CD4-positive, alpha-beta memory T cell (primary cell): ENCODE data around the gene GALNT7. TPM values are rescaled to one million over a fixed set of nuclear protein-coding genes. Genes with fewer than 3 reads are reported as not detected.
"Not testable (repeated sequence)": the region's sequence is repeated elsewhere in the genome, so short reads cannot be mapped to it uniquely, and the experiment has no call there.

Experiments
- CTCF ChIA-PET: fragments of 350-600 bp; sonication (Branson Sonifier 250); formaldehyde crosslinking; loops from one replicate; lab custom pipeline; 2021; ENCODE audit warnings: inconsistent platforms; ENCODE audit not compliant: partially characterized antibody; lab: Charles Lee
- POLR2A ChIA-PET: fragments of 350-600 bp; sonication (Branson Sonifier 250); formaldehyde crosslinking; loops from one replicate; lab custom pipeline; 2021; ENCODE audit not compliant: partially characterized antibody; lab: Charles Lee
- DNase-seq, 5 donors: peaks; one replicate each; pipeline versions ENCODE4 v3.0.0 to v3.0.0-alpha.2; 2020 to 2022; ENCODE audit warnings: mixed read lengths in 1 of 5
- H3K27ac ChIP-seq: one replicate; pipeline ENCODE4 v1.7.0; 2013; ENCODE audit warnings: low read depth, low read length
- H3K27me3 ChIP-seq: 2 replicates; pipeline ENCODE4 v1.7.0; 2013; ENCODE audit warnings: mild to moderate bottlenecking, low read length, moderate library complexity; ENCODE audit not compliant: insufficient read depth
- H3K36me3 ChIP-seq: 2 replicates; pipeline ENCODE4 v1.7.0; 2013; ENCODE audit warnings: mild to moderate bottlenecking, low read length, moderate library complexity; ENCODE audit not compliant: insufficient read depth
- H3K4me1 ChIP-seq: 2 replicates; pipeline ENCODE4 v1.7.0; 2013; ENCODE audit warnings: mild to moderate bottlenecking, low read length, moderate library complexity; ENCODE audit not compliant: insufficient read depth
- H3K4me3 ChIP-seq, 2 donors: one replicate each; pipeline ENCODE4 v1.7.0; 2013; ENCODE audit warnings: low read length in 2 of 2, mild to moderate bottlenecking in 1 of 2
- H3K9me3 ChIP-seq, 2 donors: one replicate each; pipeline ENCODE4 v1.7.0; 2013; ENCODE audit warnings: low read length in 2 of 2, control low read depth in 1 of 2; ENCODE audit not compliant: control insufficient read depth in 1 of 2
- H3K27ac Mint-ChIP-seq, 7 donors: one replicate each; pipeline ENCODE4 v1.8.0; 2020 to 2021; ENCODE audit warnings: mixed read lengths in 7 of 7, mild to moderate bottlenecking in 6 of 7, inconsistent platforms in 3 of 7, moderate library complexity in 3 of 7
- H3K27me3 Mint-ChIP-seq, 2 donors: one replicate each; pipeline ENCODE4 v1.8.0; 2020 to 2021; ENCODE audit warnings: mixed read lengths in 2 of 2
- H3K36me3 Mint-ChIP-seq, 2 donors: one replicate each; pipeline ENCODE4 v1.8.0; 2020 to 2021; ENCODE audit warnings: mixed read lengths in 2 of 2, inconsistent platforms in 1 of 2, mild to moderate bottlenecking in 1 of 2
- H3K4me1 Mint-ChIP-seq, 4 donors: one replicate each; pipeline ENCODE4 v1.8.0; 2020 to 2021; ENCODE audit warnings: mixed read lengths in 4 of 4, mild to moderate bottlenecking in 1 of 4
- H3K4me3 Mint-ChIP-seq, 8 donors: one replicate each; pipeline ENCODE4 v1.8.0; 2020 to 2021; ENCODE audit warnings: mixed read lengths in 8 of 8, mild to moderate bottlenecking in 7 of 8, moderate library complexity in 6 of 8, inconsistent platforms in 3 of 8
- H3K9me3 Mint-ChIP-seq, 8 donors: one replicate each; pipeline ENCODE4 v1.8.0; 2020 to 2021; ENCODE audit warnings: mixed read lengths in 8 of 8, mild to moderate bottlenecking in 5 of 8, inconsistent platforms in 3 of 8, moderate library complexity in 1 of 8
- intact Hi-C: fragments of 100-400 bp; cut with micrococcal nuclease; formaldehyde crosslinking; loops from one replicate; pipeline ENCODE4 v1.15.1; 2023
- polyA plus RNA-seq, 2 donors: library from polyadenylated mRNA; unstranded; fragments of 300-500 nt; fragmentation: Illumina TruSeq; gene quantifications; one replicate each; pipeline ENCODE4 v1.2.3, GENCODE V29; 2021
- total RNA-seq, 2 experiments: library from RNA; stranded (reverse); gene quantifications; one replicate each; pipeline ENCODE4 v1.2.3, GENCODE V29; 2021

GALNT7 gene, protein sequence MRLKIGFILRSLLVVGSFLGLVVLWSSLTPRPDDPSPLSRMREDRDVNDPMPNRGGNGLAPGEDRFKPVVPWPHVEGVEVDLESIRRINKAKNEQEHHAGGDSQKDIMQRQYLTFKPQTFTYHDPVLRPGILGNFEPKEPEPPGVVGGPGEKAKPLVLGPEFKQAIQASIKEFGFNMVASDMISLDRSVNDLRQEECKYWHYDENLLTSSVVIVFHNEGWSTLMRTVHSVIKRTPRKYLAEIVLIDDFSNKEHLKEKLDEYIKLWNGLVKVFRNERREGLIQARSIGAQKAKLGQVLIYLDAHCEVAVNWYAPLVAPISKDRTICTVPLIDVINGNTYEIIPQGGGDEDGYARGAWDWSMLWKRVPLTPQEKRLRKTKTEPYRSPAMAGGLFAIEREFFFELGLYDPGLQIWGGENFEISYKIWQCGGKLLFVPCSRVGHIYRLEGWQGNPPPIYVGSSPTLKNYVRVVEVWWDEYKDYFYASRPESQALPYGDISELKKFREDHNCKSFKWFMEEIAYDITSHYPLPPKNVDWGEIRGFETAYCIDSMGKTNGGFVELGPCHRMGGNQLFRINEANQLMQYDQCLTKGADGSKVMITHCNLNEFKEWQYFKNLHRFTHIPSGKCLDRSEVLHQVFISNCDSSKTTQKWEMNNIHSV
- 10 to 100 TPM; 24.1 to 26.3 TPM for total RNA-seq
- polyA plus RNA-seq, result 10 to 100 TPM; 12.6 to 20.4 TPM

DNA sequence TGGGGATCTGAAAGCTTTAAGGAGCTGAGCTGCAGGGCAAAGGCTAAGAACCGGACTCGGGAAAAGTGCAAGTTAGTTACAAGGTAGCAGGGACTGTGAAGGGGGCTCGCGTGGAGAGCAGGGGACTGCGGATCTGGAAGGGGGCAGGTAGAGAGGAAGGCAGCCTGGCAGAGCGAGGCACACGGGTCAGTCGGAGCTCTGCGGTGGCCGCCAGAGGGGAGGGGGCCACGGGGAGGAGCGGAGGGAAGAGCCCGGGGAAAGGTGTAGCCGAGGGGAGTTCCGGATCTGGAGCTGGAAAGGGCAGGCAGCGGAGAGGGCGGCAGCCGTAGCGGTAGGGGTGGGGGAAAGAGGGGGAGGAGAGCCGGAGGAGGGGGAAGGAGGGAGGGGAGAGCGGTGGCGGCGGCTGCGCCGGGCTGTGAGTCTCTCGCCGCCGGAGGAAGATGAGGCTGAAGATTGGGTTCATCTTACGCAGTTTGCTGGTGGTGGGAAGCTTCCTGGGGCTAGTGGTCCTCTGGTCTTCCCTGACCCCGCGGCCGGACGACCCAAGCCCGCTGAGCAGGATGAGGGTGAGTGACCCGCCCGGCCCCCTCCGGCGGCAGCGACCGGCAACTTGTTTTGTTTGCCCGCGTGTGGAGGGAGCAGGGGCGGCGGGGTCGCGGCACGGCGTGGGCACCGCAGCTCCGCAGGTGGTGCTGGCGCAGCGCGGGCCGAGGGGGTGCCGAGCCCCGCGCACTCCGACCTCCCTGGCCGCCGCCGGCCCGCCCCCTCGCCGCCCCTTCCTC, at the start of gene GALNT7:
TSS of gene GALNT7 (plus strand) at position 416 of the 782 bp plus-strand sequence. CDS start at position 441, 25 bp downstream.
- H3K9me3 Mint-ChIP-seq, result no peaks in the 10 kb centered on the region

DNA sequence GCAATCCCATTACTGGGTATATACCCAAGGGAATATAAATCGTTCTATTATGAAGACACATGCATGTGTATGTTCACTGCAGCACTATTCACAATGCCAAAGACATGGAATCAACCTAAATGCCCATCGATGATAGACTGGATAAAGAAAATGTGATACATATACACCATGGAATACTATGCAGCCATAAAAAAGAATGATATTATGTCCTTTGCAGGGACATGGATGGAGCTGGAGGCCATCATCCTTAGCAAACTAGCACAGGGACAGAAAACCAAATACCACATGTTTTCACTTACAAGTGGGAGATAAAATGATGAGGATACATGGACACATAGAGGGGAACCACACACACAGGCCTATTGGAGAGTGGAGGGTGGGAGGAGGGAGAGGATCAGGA, 49.8 kb upstream of the GALNT7 start:
- H3K9me3 Mint-ChIP-seq, H3K36me3 Mint-ChIP-seq, H3K4me3 Mint-ChIP-seq, H3K27ac Mint-ChIP-seq, CTCF ChIA-PET, H3K4me1 ChIP-seq, H3K9me3 ChIP-seq, H3K27me3 ChIP-seq, H3K4me3 ChIP-seq, intact Hi-C loops, H3K27me3 Mint-ChIP-seq, H3K4me1 Mint-ChIP-seq, POLR2A ChIA-PET, DNase-seq, H3K36me3 ChIP-seq, H3K27ac ChIP-seq: not testable (repeated sequence)

More for the DNA sequence above, at the start of gene GALNT7:
- peaks cover 0 to 12% of the 10 kb centered on the region in 2 donors for H3K36me3 Mint-ChIP-seq
- H3K4me1 Mint-ChIP-seq, result peaks cover 32 to 48% (median 40%) of the 10 kb centered on the region in 4 donors
- Histone ChIP-seq H3K36me3 (no peaks in the 10 kb centered on the region), H3K4me1 (peaks cover 26% of the 10 kb centered on the region), H3K4me3 (peak within 1 kb of the TSS; percentile 66 to 78), H3K9me3 (no peaks in the 10 kb centered on the region), H3K27me3 (no peaks in the 10 kb centered on the region), H3K27ac (peak within 1 kb of the TSS; percentile 58)
- H3K27me3 Mint-ChIP-seq, result no peaks in the 10 kb centered on the region
- DNase-seq, result peak; percentile 52 to 78 (median 54)
- H3K27ac Mint-ChIP-seq, result peak within 1 kb of the TSS; percentile 63 to 95 (median 89)
- ChIA-PET POLR2A (interaction anchor here (0.6 to 3.7 kb wide), 5 partner anchors 17 to 204 kb away, joined by 4 to 27 read pairs (median 8); partner anchors contain the start of genes HMGB2 and SAP30), CTCF (interaction anchor here (1.9 kb wide), 1 partner anchor 155 kb away, joined by 12 read pairs; no protein-coding TSS in a partner anchor)
- intact Hi-C loops, result loop anchor here (1.0 to 2.0 kb wide), 3 partner anchors 156 to 201 kb away; no protein-coding TSS in a partner anchor
- peak within 1 kb of the TSS; percentile 95 to 99 (median 98) for H3K4me3 Mint-ChIP-seq

DNA sequence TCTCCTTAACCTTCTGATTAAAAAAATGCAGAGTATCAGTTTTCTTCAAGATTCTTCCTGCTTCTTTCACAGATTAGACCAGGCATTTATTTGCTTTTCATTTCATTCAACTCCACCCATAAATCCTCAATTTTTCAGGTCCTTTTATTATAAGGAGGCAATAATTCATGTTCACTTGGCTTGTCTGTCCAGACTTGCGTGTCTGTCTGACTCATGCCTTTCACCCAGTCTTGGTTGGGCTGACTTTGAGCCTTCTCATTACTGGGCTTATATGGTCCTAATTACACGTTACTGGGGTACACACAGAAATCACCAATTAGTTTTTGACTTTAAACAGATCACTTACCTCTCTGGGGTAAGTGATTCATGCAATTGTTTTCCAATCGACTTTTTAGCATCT, 48.8 kb upstream of the GALNT7 start:
- ChIA-PET POLR2A (no interaction called here), CTCF (no interaction called here)
- H3K27ac ChIP-seq, result no peak overlapping the region
- H3K9me3 Mint-ChIP-seq, result peaks cover 0 to 3% (median 0%) of the 10 kb centered on the region in 8 donors
- no peak overlapping the region for H3K4me3 Mint-ChIP-seq
- intact Hi-C loops, result no loop called here
- no peaks in the 10 kb centered on the region for H3K27me3 ChIP-seq
- H3K4me1 Mint-ChIP-seq, result peaks cover 0 to 4% (median 3%) of the 10 kb centered on the region in 4 donors
- no peak overlapping the region for H3K4me3 ChIP-seq
- no peaks in the 10 kb centered on the region for H3K9me3 ChIP-seq
- DNase-seq, result no peak
- no peaks in the 10 kb centered on the region for H3K36me3 ChIP-seq
- no peaks in the 10 kb centered on the region for H3K36me3 Mint-ChIP-seq
- no peaks in the 10 kb centered on the region for H3K4me1 ChIP-seq
- no peaks in the 10 kb centered on the region for H3K27me3 Mint-ChIP-seq
- no peak overlapping the region for H3K27ac Mint-ChIP-seq

DNA sequence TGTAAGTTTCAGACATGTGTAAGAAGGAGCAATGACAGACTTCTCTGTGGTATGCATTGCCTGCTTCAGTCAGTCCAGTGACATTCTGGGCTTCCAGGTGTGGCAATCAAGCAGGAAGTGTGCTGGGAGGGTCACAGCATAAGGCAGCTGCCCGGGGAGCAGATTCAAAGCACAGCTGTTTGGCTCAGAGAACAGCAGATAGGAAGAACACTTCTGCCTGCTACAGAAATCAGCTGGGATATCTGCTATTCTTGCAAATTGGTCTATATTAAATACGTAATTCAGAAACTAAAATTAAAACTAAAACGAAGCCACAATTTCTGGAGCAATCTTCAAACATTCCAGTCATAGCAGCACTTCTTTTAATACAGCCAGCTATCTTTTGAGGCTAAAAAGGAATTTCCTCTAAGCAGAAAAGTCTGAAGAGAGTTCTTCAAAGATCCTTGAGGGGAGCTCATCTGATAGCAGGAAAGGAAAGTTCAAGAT, 47.5 kb upstream of the GALNT7 start:
- H3K27ac Mint-ChIP-seq, result peak overlapping the region in 1 of 7 donors; percentile 5
- no peaks in the 10 kb centered on the region for H3K36me3 Mint-ChIP-seq
- H3K4me1 ChIP-seq, result no peaks in the 10 kb centered on the region
- CTCF ChIA-PET, result no interaction called here
- H3K9me3 Mint-ChIP-seq, result peaks cover 0 to 1% (median 0%) of the 10 kb centered on the region in 8 donors
- H3K27me3 ChIP-seq, result no peaks in the 10 kb centered on the region
- no peak overlapping the region for H3K4me3 Mint-ChIP-seq
- no peak overlapping the region for H3K27ac ChIP-seq
- no peaks in the 10 kb centered on the region for H3K9me3 ChIP-seq
- POLR2A ChIA-PET, result no interaction called here
- intact Hi-C loops, result no loop called here
- peaks cover 0 to 4% (median 3%) of the 10 kb centered on the region in 4 donors for H3K4me1 Mint-ChIP-seq
- H3K4me3 ChIP-seq, result no peak overlapping the region
- H3K27me3 Mint-ChIP-seq, result no peaks in the 10 kb centered on the region
- no peaks in the 10 kb centered on the region for H3K36me3 ChIP-seq
- DNase-seq, result no peak

DNA sequence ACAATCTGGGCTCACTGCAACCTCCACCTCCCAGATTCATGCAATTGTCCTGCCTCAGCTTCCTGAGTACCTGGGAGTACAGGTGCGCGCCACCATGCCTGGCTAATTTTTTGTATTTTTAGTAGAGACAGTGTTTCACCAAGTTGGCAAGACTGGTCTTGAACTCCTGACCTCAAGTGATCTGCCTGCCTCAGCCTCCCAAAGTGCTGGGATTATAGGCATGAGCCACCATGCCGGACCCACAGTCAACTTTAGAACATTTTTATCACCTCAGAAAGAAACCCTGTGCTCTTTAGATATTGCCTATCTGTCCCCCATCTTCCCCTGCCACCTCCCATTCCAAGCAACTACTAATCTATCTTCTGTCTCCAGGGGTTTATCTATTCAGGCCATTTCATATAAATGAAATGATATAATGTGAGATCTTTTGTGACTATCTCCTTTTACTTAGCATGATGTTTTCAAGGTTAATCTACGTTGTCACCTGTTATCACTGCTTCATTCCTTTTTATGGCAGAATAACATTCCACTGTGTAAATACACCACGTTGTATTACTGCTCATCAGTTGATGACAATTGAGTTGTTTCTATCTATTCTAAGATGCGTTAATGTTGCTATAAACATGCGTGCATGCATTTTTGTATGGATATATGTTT, 44.3 kb upstream of the GALNT7 start:
- H3K27me3 ChIP-seq, result no peaks in the 10 kb centered on the region
- intact Hi-C loops, result no loop called here
- Mint-ChIP-seq H3K4me3 (no peak overlapping the region), H3K4me1 (peaks cover 0 to 4% (median 3%) of the 10 kb centered on the region in 4 donors), H3K9me3 (peaks cover 0 to 1% (median 0%) of the 10 kb centered on the region in 8 donors), H3K27me3 (no peaks in the 10 kb centered on the region), H3K27ac (no peak overlapping the region), H3K36me3 (no peaks in the 10 kb centered on the region)
- no peak overlapping the region for H3K4me3 ChIP-seq
- DNase-seq, result no peak
- no peaks in the 10 kb centered on the region for H3K9me3 ChIP-seq
- no peaks in the 10 kb centered on the region for H3K4me1 ChIP-seq
- POLR2A ChIA-PET, result no interaction called here
- CTCF ChIA-PET, result no interaction called here
- no peaks in the 10 kb centered on the region for H3K36me3 ChIP-seq
- H3K27ac ChIP-seq, result no peak overlapping the region

DNA sequence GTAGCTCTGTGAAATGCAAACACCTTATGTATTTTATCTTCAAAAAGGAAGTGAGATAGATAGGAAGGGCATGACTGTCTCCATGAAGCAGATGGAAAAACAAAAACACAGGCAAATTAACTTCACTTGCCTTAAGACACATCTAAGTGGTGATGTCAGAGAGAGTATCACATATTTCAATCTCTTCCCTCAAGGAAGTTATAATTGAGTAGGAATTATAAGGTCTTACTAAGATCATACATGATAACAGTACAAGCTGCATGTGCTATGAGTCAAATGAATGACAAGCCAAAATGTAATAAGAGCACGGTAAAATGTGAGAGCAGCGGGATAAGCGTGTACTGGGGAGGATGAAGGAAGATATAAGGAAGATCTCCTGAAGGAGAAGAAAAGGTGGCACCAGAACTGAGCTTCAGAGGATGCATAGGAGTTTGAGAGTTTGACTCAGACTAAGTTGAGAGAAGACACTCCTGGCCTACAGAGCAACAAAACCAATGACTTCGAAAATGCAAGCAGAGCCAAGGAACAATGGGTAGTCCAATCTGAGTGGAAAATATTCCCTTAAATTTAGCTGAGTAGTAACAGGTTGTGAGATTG, 43.3 kb upstream of the GALNT7 start:
- Histone ChIP-seq H3K27me3 (no peaks in the 10 kb centered on the region), H3K4me1 (no peaks in the 10 kb centered on the region), H3K27ac (no peak overlapping the region), H3K36me3 (no peaks in the 10 kb centered on the region), H3K4me3 (no peak overlapping the region), H3K9me3 (no peaks in the 10 kb centered on the region)
- ChIA-PET CTCF (no interaction called here), POLR2A (no interaction called here)
- Mint-ChIP-seq H3K36me3 (no peaks in the 10 kb centered on the region), H3K27me3 (no peaks in the 10 kb centered on the region), H3K4me3 (no peak overlapping the region), H3K4me1 (peaks cover 0 to 4% (median 3%) of the 10 kb centered on the region in 4 donors), H3K9me3 (peaks cover 0 to 1% (median 0%) of the 10 kb centered on the region in 8 donors), H3K27ac (no peak overlapping the region)
- intact Hi-C loops, result no loop called here
- no peak for DNase-seq
